Activated naive CD4-positive, alpha-beta T cell treated with anti-CD3 and anti-CD28 coated beads, Interleukin-2, amount 10 ng/mL, durations not matched to agents 7 days and 5 days (primary cell): Measurements from ENCODE around the gene ADAM8.
"Not testable (repeated sequence)": the region's sequence is repeated elsewhere in the genome, so short reads cannot be mapped to it uniquely, and the experiment has no call there.

Experiments
- CTCF ChIA-PET: fragments of 350-600 bp; sonication (Branson Sonifier 250); formaldehyde crosslinking; loops from one replicate; lab custom pipeline; 2021; ENCODE audit warnings: antibody characterized with exemption; lab: Charles Lee
- DNase-seq: peaks from one replicate; pipeline ENCODE4 v3.0.0-alpha.2; 2020
- H3K27ac Mint-ChIP-seq: one replicate; pipeline ENCODE4 v1.8.0; 2021; ENCODE audit warnings: mild to moderate bottlenecking, moderate library complexity, mixed read lengths
- H3K27me3 Mint-ChIP-seq: one replicate; pipeline ENCODE4 v1.8.0; 2021; ENCODE audit warnings: mild to moderate bottlenecking, mixed read lengths
- H3K36me3 Mint-ChIP-seq: one replicate; pipeline ENCODE4 v1.8.0; 2021; ENCODE audit warnings: mixed read lengths
- H3K4me1 Mint-ChIP-seq: one replicate; pipeline ENCODE4 v1.8.0; 2021; ENCODE audit warnings: mixed read lengths
- H3K4me3 Mint-ChIP-seq: one replicate; pipeline ENCODE4 v1.8.0; 2021; ENCODE audit warnings: mild to moderate bottlenecking, moderate library complexity, mixed read lengths
- H3K9me3 Mint-ChIP-seq: one replicate; pipeline ENCODE4 v1.8.0; 2021; ENCODE audit warnings: mixed read lengths

ADAM8 gene

GRCh38 chr10:133272964-133273420, 3.7 kb downstream of the ADAM8 start:
- Mint-ChIP-seq H3K4me3 (no peak overlapping the region), H3K4me1 (peaks cover 22% of the 10 kb centered on the region)
- CTCF ChIA-PET, result no interaction called here

GRCh38 chr10:133272301-133272963, 4.2 kb downstream of the ADAM8 start:
- CTCF ChIA-PET, result no interaction called here
- no peaks in the 10 kb centered on the region for H3K27me3 Mint-ChIP-seq
- peaks cover 16% of the 10 kb centered on the region for H3K4me1 Mint-ChIP-seq
- no peak overlapping the region for H3K27ac Mint-ChIP-seq
- no peak overlapping the region for H3K4me3 Mint-ChIP-seq
- DNase-seq, result no peak
- peaks cover 6% of the 10 kb centered on the region for H3K36me3 Mint-ChIP-seq
- no peaks in the 10 kb centered on the region for H3K9me3 Mint-ChIP-seq

More at GRCh38 chr10:133272964-133273420, 3.7 kb downstream of the ADAM8 start:
- DNase-seq, result no peak
- Mint-ChIP-seq H3K9me3 (no peaks in the 10 kb centered on the region), H3K27me3 (no peaks in the 10 kb centered on the region), H3K27ac (no peak overlapping the region), H3K36me3 (peaks cover 6% of the 10 kb centered on the region)

GRCh38 chr10:133271521-133272300, 5.0 kb downstream of the ADAM8 start:
- Mint-ChIP-seq H3K36me3 (peaks cover 6% of the 10 kb centered on the region), H3K4me1 (peaks cover 16% of the 10 kb centered on the region), H3K9me3 (no peaks in the 10 kb centered on the region), H3K4me3 (no peak overlapping the region), H3K27ac (no peak overlapping the region), H3K27me3 (no peaks in the 10 kb centered on the region)
- CTCF ChIA-PET, result no interaction called here
- no peak for DNase-seq

- Mint-ChIP-seq H3K27me3 (no peaks in the 10 kb centered on the region), H3K27ac (no peak overlapping the region), H3K4me1 (peaks cover 17% of the 10 kb centered on the region), H3K4me3 (no peak overlapping the region), H3K9me3 (no peaks in the 10 kb centered on the region), H3K36me3 (peaks cover 9% of the 10 kb centered on the region)
- CTCF ChIA-PET, result no interaction called here
- DNase-seq, result no peak
Observed at GRCh38 chr10:133270773-133271297, 5.8 kb downstream of the ADAM8 start.

GRCh38 chr10:133270204-133270603, 6.5 kb downstream of the ADAM8 start:
- Mint-ChIP-seq H3K36me3 (peaks cover 13% of the 10 kb centered on the region), H3K27me3 (no peaks in the 10 kb centered on the region), H3K27ac (no peak overlapping the region), H3K4me3 (no peak overlapping the region), H3K9me3 (no peaks in the 10 kb centered on the region), H3K4me1 (peaks cover 18% of the 10 kb centered on the region)
- no peak for DNase-seq
- CTCF ChIA-PET, result no interaction called here

GRCh38 chr10:133269367-133269766, 7.3 kb downstream of the ADAM8 start:
- H3K9me3 Mint-ChIP-seq, result no peaks in the 10 kb centered on the region
- H3K4me1 Mint-ChIP-seq, result peaks cover 19% of the 10 kb centered on the region
- H3K4me3 Mint-ChIP-seq, result no peak overlapping the region
- peaks cover 17% of the 10 kb centered on the region for H3K36me3 Mint-ChIP-seq
- CTCF ChIA-PET, result no interaction called here
- DNase-seq, result no peak
- H3K27ac Mint-ChIP-seq, result no peak overlapping the region
- H3K27me3 Mint-ChIP-seq, result no peaks in the 10 kb centered on the region

- H3K27me3 Mint-ChIP-seq, result no peaks in the 10 kb centered on the region
- H3K36me3 Mint-ChIP-seq, result peaks cover 19% of the 10 kb centered on the region
- DNase-seq, result no peak
- H3K4me3 Mint-ChIP-seq, result no peak overlapping the region
- H3K9me3 Mint-ChIP-seq, result no peaks in the 10 kb centered on the region
- CTCF ChIA-PET, result no interaction called here
- H3K27ac Mint-ChIP-seq, result no peak overlapping the region
- peaks cover 27% of the 10 kb centered on the region for H3K4me1 Mint-ChIP-seq
Observed at GRCh38 chr10:133268532-133268931, 8.1 kb downstream of the ADAM8 start.

GRCh38 chr10:133267829-133268228, 8.8 kb downstream of the ADAM8 start:
- Mint-ChIP-seq H3K36me3 (peaks cover 25% of the 10 kb centered on the region), H3K4me1 (peaks cover 34% of the 10 kb centered on the region), H3K27ac (no peak overlapping the region), H3K4me3 (no peak overlapping the region), H3K27me3 (no peaks in the 10 kb centered on the region), H3K9me3 (no peaks in the 10 kb centered on the region)
- DNase-seq, result no peak
- CTCF ChIA-PET, result no interaction called here

- no peaks in the 10 kb centered on the region for H3K9me3 Mint-ChIP-seq
- CTCF ChIA-PET, result no interaction called here
- peaks cover 40% of the 10 kb centered on the region for H3K4me1 Mint-ChIP-seq
- H3K27me3 Mint-ChIP-seq, result no peaks in the 10 kb centered on the region
- DNase-seq, result no peak
- H3K4me3 Mint-ChIP-seq, result no peak overlapping the region
- H3K36me3 Mint-ChIP-seq, result peaks cover 29% of the 10 kb centered on the region
- no peak overlapping the region for H3K27ac Mint-ChIP-seq
Observed at GRCh38 chr10:133267293-133267692, 9.4 kb downstream of the ADAM8 start.

GRCh38 chr10:133266056-133266795, 10.4 kb downstream of the ADAM8 start:
- H3K27ac Mint-ChIP-seq, result no peak overlapping the region
- peaks cover 24% of the 10 kb centered on the region for H3K36me3 Mint-ChIP-seq
- no peak overlapping the region for H3K4me3 Mint-ChIP-seq
- CTCF ChIA-PET, result no interaction called here
- DNase-seq, result no peak
- no peaks in the 10 kb centered on the region for H3K9me3 Mint-ChIP-seq
- H3K4me1 Mint-ChIP-seq, result peaks cover 43% of the 10 kb centered on the region
- H3K27me3 Mint-ChIP-seq, result no peaks in the 10 kb centered on the region

- not testable (repeated sequence) for H3K4me3 Mint-ChIP-seq, H3K27ac Mint-ChIP-seq, DNase-seq, H3K9me3 Mint-ChIP-seq, H3K27me3 Mint-ChIP-seq
- Mint-ChIP-seq H3K36me3 (peaks cover 24% of the 10 kb centered on the region), H3K4me1 (peaks cover 55% of the 10 kb centered on the region)
- CTCF ChIA-PET, result interaction anchor here (0.6 kb wide), 1 partner anchor 13 kb away, joined by 3 read pairs; no protein-coding TSS in a partner anchor
Observed at GRCh38 chr10:133265052-133265451, 11.6 kb downstream of the ADAM8 start.

GRCh38 chr10:133264461-133264860, 12.2 kb downstream of the ADAM8 start:
- peaks cover 24% of the 10 kb centered on the region for H3K36me3 Mint-ChIP-seq
- peak overlapping the region; percentile 46 for H3K4me3 Mint-ChIP-seq
- H3K9me3 Mint-ChIP-seq, result no peaks in the 10 kb centered on the region
- peaks cover 9% of the 10 kb centered on the region for H3K27me3 Mint-ChIP-seq
- DNase-seq, result peak; percentile 77
- CTCF ChIA-PET, result interaction anchor here (0.6 to 1.7 kb wide), 4 partner anchors 11 to 121 kb away, joined by 3 to 6 read pairs (median 3); no protein-coding TSS in a partner anchor
- peaks cover 61% of the 10 kb centered on the region for H3K4me1 Mint-ChIP-seq
- H3K27ac Mint-ChIP-seq, result peak overlapping the region; percentile 78

- CTCF ChIA-PET, result interaction anchor here (0.6 to 1.7 kb wide), 3 partner anchors 11 to 120 kb away, joined by 3 to 6 read pairs (median 3); no protein-coding TSS in a partner anchor
- Mint-ChIP-seq H3K4me1 (peaks cover 67% of the 10 kb centered on the region), H3K4me3 (no peak overlapping the region), H3K27me3 (peaks cover 14% of the 10 kb centered on the region), H3K36me3 (peaks cover 24% of the 10 kb centered on the region), H3K9me3 (no peaks in the 10 kb centered on the region), H3K27ac (peak overlapping the region; percentile 78)
- DNase-seq, result no peak
Observed at GRCh38 chr10:133263674-133264073, 13.0 kb downstream of the ADAM8 start.

GRCh38 chr10:133262696-133263095, 14.0 kb downstream of the ADAM8 start:
- Mint-ChIP-seq H3K27me3 (peaks cover 14% of the 10 kb centered on the region), H3K36me3 (peaks cover 24% of the 10 kb centered on the region), H3K4me3 (no peak overlapping the region), H3K9me3 (no peaks in the 10 kb centered on the region), H3K27ac (no peak overlapping the region), H3K4me1 (peaks cover 76% of the 10 kb centered on the region)
- no peak for DNase-seq
- CTCF ChIA-PET, result interaction anchor here (0.8 to 0.9 kb wide), 2 partner anchors 12 to 45 kb away, joined by 3 to 4 read pairs; no protein-coding TSS in a partner anchor
